Measurements from ENCODE around the gene PDZRN4.

DNA sequence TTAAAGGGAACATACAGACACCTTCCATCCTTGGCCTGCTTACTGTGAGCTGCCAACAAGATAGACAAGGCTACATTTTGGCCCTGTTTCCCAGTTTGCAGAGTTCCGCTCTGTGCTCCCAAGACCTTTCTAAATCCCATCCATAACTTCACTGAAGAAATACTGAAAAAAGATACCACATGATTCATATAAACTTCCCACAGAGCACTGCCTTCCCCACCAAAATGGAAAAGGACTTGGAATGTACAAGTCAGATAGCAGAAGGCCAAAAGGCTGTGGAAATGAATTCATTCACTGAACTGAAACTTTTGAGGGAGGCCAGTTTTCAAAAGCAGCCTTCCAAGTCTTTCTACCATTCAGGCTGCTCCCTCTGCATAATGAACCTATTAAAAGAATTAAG lies 29.6 kb downstream of the PDZRN4 start:
- TF ChIP-seq, protein P1, sequence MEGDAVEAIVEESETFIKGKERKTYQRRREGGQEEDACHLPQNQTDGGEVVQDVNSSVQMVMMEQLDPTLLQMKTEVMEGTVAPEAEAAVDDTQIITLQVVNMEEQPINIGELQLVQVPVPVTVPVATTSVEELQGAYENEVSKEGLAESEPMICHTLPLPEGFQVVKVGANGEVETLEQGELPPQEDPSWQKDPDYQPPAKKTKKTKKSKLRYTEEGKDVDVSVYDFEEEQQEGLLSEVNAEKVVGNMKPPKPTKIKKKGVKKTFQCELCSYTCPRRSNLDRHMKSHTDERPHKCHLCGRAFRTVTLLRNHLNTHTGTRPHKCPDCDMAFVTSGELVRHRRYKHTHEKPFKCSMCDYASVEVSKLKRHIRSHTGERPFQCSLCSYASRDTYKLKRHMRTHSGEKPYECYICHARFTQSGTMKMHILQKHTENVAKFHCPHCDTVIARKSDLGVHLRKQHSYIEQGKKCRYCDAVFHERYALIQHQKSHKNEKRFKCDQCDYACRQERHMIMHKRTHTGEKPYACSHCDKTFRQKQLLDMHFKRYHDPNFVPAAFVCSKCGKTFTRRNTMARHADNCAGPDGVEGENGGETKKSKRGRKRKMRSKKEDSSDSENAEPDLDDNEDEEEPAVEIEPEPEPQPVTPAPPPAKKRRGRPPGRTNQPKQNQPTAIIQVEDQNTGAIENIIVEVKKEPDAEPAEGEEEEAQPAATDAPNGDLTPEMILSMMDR (IDR thresholded peaks at IDR 0.05): no peak
- TF ChIP-seq POLR2A (IDR thresholded peaks at IDR 0.05): no peak
